H1 (cell line): ENCODE data around the gene PIF1. TPM values are rescaled to one million over a fixed set of nuclear protein-coding genes. Genes with fewer than 3 reads are reported as not detected.

ENCODE experiments used
- CTCF ChIA-PET: fragments of 300-600 bp; sonication (Branson Sonifier 250); formaldehyde crosslinking; loops from one replicate; lab custom pipeline; 2021; ENCODE audit not compliant: partially characterized antibody; lab: Charles Lee
- POLR2A ChIA-PET: fragments of 300-600 bp; sonication (Branson Sonifier 250); formaldehyde crosslinking; loops from one replicate; lab custom pipeline; 2021; ENCODE audit warnings: inconsistent platforms; ENCODE audit not compliant: partially characterized antibody; lab: Charles Lee
- DNase-seq, 2 experiments: peaks; one replicate each; pipeline versions ENCODE4 v3.0.0 to v3.0.0-alpha.2; 2010 to 2022; ENCODE audit warnings: low spot score in 2 of 2, low read depth in 1 of 2, mixed read lengths in 1 of 2
- FAIRE-seq: peaks from 2 replicates; lab custom pipeline; 2011; peaks lifted over from hg19 to GRCh38; lab: Jason Lieb, UNC
- H2AFZ ChIP-seq: 2 replicates; pipeline ENCODE4 v1.8.1; 2012; ENCODE audit warnings: low read length, inconsistent platforms
- H2AK5ac ChIP-seq: 2 replicates; pipeline ENCODE4 v1.6.1; 2013; ENCODE audit warnings: low read depth, low read length
- H2BK120ac ChIP-seq: replicated peaks from 2 replicates; pipeline ENCODE3; 2013; ENCODE audit warnings: low read depth, low read length, inconsistent platforms
- H2BK12ac ChIP-seq: 2 replicates; pipeline ENCODE4 v1.6.1; 2013; ENCODE audit warnings: low read depth, low read length
- H2BK15ac ChIP-seq: 2 replicates; pipeline ENCODE4 v1.6.1; 2013; ENCODE audit warnings: low read length
- H2BK20ac ChIP-seq: 2 replicates; pipeline ENCODE4 v1.6.1; 2013; ENCODE audit warnings: low read length
- H2BK5ac ChIP-seq: 2 replicates; pipeline ENCODE4 v1.6.1; 2013; ENCODE audit warnings: low read depth, low read length
- H3K14ac ChIP-seq: 2 replicates; pipeline ENCODE4 v1.6.1; 2013; ENCODE audit warnings: inconsistent platforms; ENCODE audit not compliant: insufficient read length
- H3K18ac ChIP-seq: 2 replicates; pipeline ENCODE4 v1.6.1; 2013; ENCODE audit warnings: low read length; ENCODE audit errors: extremely low read depth
- H3K23ac ChIP-seq: 2 replicates; pipeline ENCODE4 v1.6.1; 2013; ENCODE audit warnings: inconsistent platforms; ENCODE audit not compliant: insufficient read length
- H3K23me2 ChIP-seq: 2 replicates; pipeline ENCODE4 v1.6.1; 2013; ENCODE audit warnings: low read depth, low read length
- H3K27ac ChIP-seq: 2 replicates; pipeline ENCODE4 v1.6.1; 2011; ENCODE audit warnings: low read depth, low read length, inconsistent platforms
- H3K27me3 ChIP-seq, 4 experiments: replicated peaks in 1 of 4; 1 replicate in 1 of 4; 2 replicates in 3 of 4; pipeline versions ENCODE4 v1.6.1 to v1.8.1; 2011 to 2013; ENCODE audit warnings: low read length in 3 of 4, mild to moderate bottlenecking in 3 of 4, inconsistent platforms in 2 of 4, mixed read lengths in 2 of 4, moderate library complexity in 1 of 4; ENCODE audit not compliant: control insufficient read depth in 3 of 4, insufficient read depth in 3 of 4; ENCODE audit errors: extremely low read depth in 1 of 4
- H3K36me3 ChIP-seq, 4 experiments: 2 replicates each; pipeline versions ENCODE4 v1.6.1 to v1.8.1; 2011 to 2013; ENCODE audit warnings: mild to moderate bottlenecking in 4 of 4, low read length in 3 of 4, moderate library complexity in 2 of 4, control low read depth in 1 of 4, inconsistent platforms in 1 of 4; ENCODE audit not compliant: insufficient read depth in 4 of 4, control insufficient read depth in 2 of 4
- H3K4ac ChIP-seq: replicated peaks from 2 replicates; pipeline ENCODE3; 2013; ENCODE audit warnings: low read length, low read depth, mixed read lengths, inconsistent platforms; ENCODE audit not compliant: insufficient read length
- H3K4me1 ChIP-seq, 4 experiments: replicated peaks in 1 of 4; 1 replicate in 1 of 4; 2 replicates in 3 of 4; pipeline versions ENCODE4 v1.6.1 to v1.8.1; 2011 to 2013; ENCODE audit warnings: low read length in 3 of 4, inconsistent platforms in 2 of 4, mixed read lengths in 1 of 4; ENCODE audit not compliant: insufficient read depth in 4 of 4, control insufficient read depth in 3 of 4
- H3K4me2 ChIP-seq, 2 experiments: 2 replicates each; pipeline versions ENCODE4 v1.6.1 to v1.8.1; 2011 to 2013; ENCODE audit warnings: low read depth in 2 of 2, low read length in 2 of 2, control low read depth in 1 of 2, inconsistent platforms in 1 of 2, mild to moderate bottlenecking in 1 of 2; ENCODE audit not compliant: insufficient read depth in 1 of 2
- H3K4me3 ChIP-seq, 4 experiments: fragments of 200-600, 300-600 bp in 1 of 4; sonication (generic), shearing (Covaris generic), sonication (Bioruptor Twin) in 1 of 4; 2 replicates each; pipeline versions ENCODE4 v1.5.1 to v1.8.1; 2011 to 2016; ENCODE audit warnings: low read length in 4 of 4, low read depth in 3 of 4, control low read depth in 2 of 4, inconsistent platforms in 2 of 4, mild to moderate bottlenecking in 2 of 4, mixed read lengths in 1 of 4, moderate library complexity in 1 of 4; ENCODE audit not compliant: insufficient read depth in 2 of 4; ENCODE audit errors: extremely low read depth in 1 of 4
- H3K56ac ChIP-seq: replicated peaks from 2 replicates; pipeline ENCODE3; 2013; ENCODE audit warnings: low read depth, mild to moderate bottlenecking, mixed read lengths, low read length, inconsistent platforms; ENCODE audit not compliant: insufficient read length
- H3K79me1 ChIP-seq: 2 replicates; pipeline ENCODE4 v1.6.1; 2013; ENCODE audit warnings: low read depth, low read length, control low read depth
- H3K79me2 ChIP-seq, 2 experiments: 2 replicates each; pipeline versions ENCODE4 v1.6.1 to v1.8.1; 2012 to 2013; ENCODE audit warnings: low read length in 2 of 2, mild to moderate bottlenecking in 2 of 2, inconsistent platforms in 1 of 2; ENCODE audit not compliant: insufficient read depth in 2 of 2, control insufficient read depth in 1 of 2
- H3K9ac ChIP-seq, 4 experiments: replicated peaks in 1 of 4; 1 replicate in 1 of 4; 2 replicates in 3 of 4; pipeline versions ENCODE4 v1.6.1 to v1.8.1; 2011 to 2013; ENCODE audit warnings: low read depth in 3 of 4, low read length in 3 of 4, control low read depth in 2 of 4, mild to moderate bottlenecking in 2 of 4, moderate library complexity in 2 of 4, inconsistent platforms in 1 of 4; ENCODE audit errors: extremely low read depth in 1 of 4
- H3K9me3 ChIP-seq, 2 experiments: 2 replicates each; pipeline versions ENCODE4 v1.6.1 to v1.8.1; 2012 to 2013; ENCODE audit warnings: mild to moderate bottlenecking in 2 of 2, moderate library complexity in 2 of 2, control low read depth in 1 of 2, inconsistent platforms in 1 of 2, low read depth in 1 of 2, low read length in 1 of 2, mixed read lengths in 1 of 2; ENCODE audit not compliant: insufficient read depth in 2 of 2
- H4K20me1 ChIP-seq, 2 experiments: replicated peaks in 1 of 2; 2 replicates each; pipeline versions ENCODE3 to v1.8.1; 2011 to 2013; ENCODE audit warnings: inconsistent platforms in 2 of 2, low read length in 2 of 2, mild to moderate bottlenecking in 1 of 2; ENCODE audit not compliant: insufficient read depth in 2 of 2, control insufficient read depth in 1 of 2
- H4K5ac ChIP-seq: 2 replicates; pipeline ENCODE4 v1.6.1; 2013; ENCODE audit warnings: low read length, low read depth, mixed read lengths, inconsistent platforms; ENCODE audit not compliant: insufficient read length
- H4K8ac ChIP-seq: 2 replicates; pipeline ENCODE4 v1.8.0; 2013; ENCODE audit warnings: mild to moderate bottlenecking, moderate library complexity, low read length, inconsistent platforms; ENCODE audit not compliant: insufficient read depth; ENCODE audit errors: extremely low read depth
- H4K91ac ChIP-seq: replicated peaks from 2 replicates; pipeline ENCODE3; 2013; ENCODE audit warnings: low read length, mixed read lengths, inconsistent platforms; ENCODE audit not compliant: insufficient read length
- BACH1 ChIP-seq: IDR thresholded peaks from 2 replicates; pipeline ENCODE4 v1.6.1; 2012; ENCODE audit warnings: low read length, improper control_type of control experiment
- BCL11A ChIP-seq, 2 experiments: IDR thresholded peaks; one replicate each; pipeline ENCODE4 v1.6.1; 2011; ENCODE audit warnings: low read depth in 2 of 2, low read length in 2 of 2, mild to moderate bottlenecking in 2 of 2
- CBX8 ChIP-seq: fragments of 300-800, 300-1000 bp; sonication (generic); IDR thresholded peaks from 2 replicates; pipeline ENCODE4 v1.7.1; 2016; ENCODE audit warnings: low read depth, low read length, borderline replicate concordance
- CHD2 ChIP-seq: IDR thresholded peaks from 2 replicates; pipeline ENCODE4 v1.6.1; 2012; ENCODE audit warnings: low read length, improper control_type of control experiment
- EP300 ChIP-seq, 2 experiments: IDR thresholded peaks; 1 replicate in 1 of 2; 2 replicates in 1 of 2; pipeline ENCODE4 v1.6.1; 2011 to 2012; ENCODE audit warnings: low read depth in 2 of 2, low read length in 2 of 2, mild to moderate bottlenecking in 2 of 2, borderline replicate concordance in 1 of 2, inconsistent platforms in 1 of 2, moderate library complexity in 1 of 2
- EZH2 ChIP-seq: fragments of 200-600 bp; sonication (generic); IDR thresholded peaks from 2 replicates; pipeline ENCODE4 v1.7.1; 2012; ENCODE audit warnings: low read depth, mild to moderate bottlenecking, moderate library complexity, low read length, inconsistent platforms; ENCODE audit not compliant: severe bottlenecking
- HDAC6 ChIP-seq: IDR thresholded peaks from one replicate; pipeline ENCODE4 v1.7.1; 2012; ENCODE audit warnings: low read depth, mild to moderate bottlenecking, inconsistent platforms, low read length, moderate library complexity
- JUND ChIP-seq: IDR thresholded peaks from 2 replicates; pipeline ENCODE4 v1.6.1; 2011; ENCODE audit warnings: mild to moderate bottlenecking, improper control_type of control experiment, low read length
- KDM4A ChIP-seq: IDR thresholded peaks from one replicate; pipeline ENCODE4 v1.7.1; 2012; ENCODE audit warnings: low read depth, mild to moderate bottlenecking, moderate library complexity, low read length, inconsistent platforms; ENCODE audit not compliant: severe bottlenecking
- RAD21 ChIP-seq, 2 experiments: IDR thresholded peaks in 1 of 2; conservative IDR thresholded peaks in 1 of 2; 2 replicates each; pipeline ENCODE4 v1.6.1; 2011; ENCODE audit warnings: low read depth in 2 of 2, low read length in 2 of 2, improper control_type of control experiment in 1 of 2, inconsistent platforms in 1 of 2, mild to moderate bottlenecking in 1 of 2, moderate library complexity in 1 of 2
- RXRA ChIP-seq: IDR thresholded peaks from 2 replicates; pipeline ENCODE4 v1.6.1; 2011; ENCODE audit warnings: low read depth, mild to moderate bottlenecking, low read length, moderate library complexity; ENCODE audit not compliant: insufficient read depth
- SP4 ChIP-seq: IDR thresholded peaks from 2 replicates; pipeline ENCODE4 v1.6.1; 2012; ENCODE audit warnings: low read length, inconsistent platforms
- SRF ChIP-seq: IDR thresholded peaks from 2 replicates; pipeline ENCODE4 v1.6.1; 2011; ENCODE audit warnings: mild to moderate bottlenecking, low read depth, low read length, moderate library complexity
- TBP ChIP-seq: IDR thresholded peaks from 2 replicates; pipeline ENCODE4 v1.6.1; 2011; ENCODE audit warnings: low read depth, low read length, improper control_type of control experiment
- WGBS, 2 experiments: shearing (Covaris generic) in 1 of 2; methylation state at CpG; one replicate each; pipeline versions ENCODE4 v1.1.6 to v1.1.7; 2013 to 2015; ENCODE audit warnings: low lambda C conversion rate in 2 of 2, mixed read lengths in 2 of 2, inconsistent platforms in 1 of 2, low coverage in 1 of 2, missing lambda C conversion rate in 1 of 2; ENCODE audit not compliant: insufficient replicate concordance in 2 of 2, insufficient coverage in 1 of 2, insufficient read length in 1 of 2; ENCODE audit errors: extremely low coverage in 1 of 2, missing lambda C conversion rate in 1 of 2; 5-methylcytosine and 5-hydroxymethylcytosine counted together
- polyA plus RNA-seq, 7 experiments: library from polyadenylated mRNA; depleted of rRNA in 3 of 7; stranded (reverse) in 5 of 7; unstranded in 2 of 7; fragments of >200 nt in 5 of 7; fragments of 200-250 nt in 2 of 7; gene quantifications; 1 replicate in 5 of 7; 2 replicates in 1 of 7; 4 replicates in 1 of 7; pipeline versions ENCODE4 v1.2.1 to v1.2.3, GENCODE V29; 2011 to 2013; ENCODE audit warnings: missing spikeins in 2 of 7, mixed read lengths in 2 of 7
- total RNA-seq: library from RNA; stranded (reverse); fragmentation: NEBNext Ultra II Directional; extraction: Animal tissue kit (Norgen Biotek cat#: 25700); gene quantifications from 2 replicates; pipeline ENCODE4 v1.2.1, GENCODE V29; 2021

The PIF1 gene
- total and polyA plus RNA-seq, 2 of the 8 experiments (the other 6 are each of a cell fraction or from before 2014, with no cell fraction given) = 73.3 to 138 TPM

DNA sequence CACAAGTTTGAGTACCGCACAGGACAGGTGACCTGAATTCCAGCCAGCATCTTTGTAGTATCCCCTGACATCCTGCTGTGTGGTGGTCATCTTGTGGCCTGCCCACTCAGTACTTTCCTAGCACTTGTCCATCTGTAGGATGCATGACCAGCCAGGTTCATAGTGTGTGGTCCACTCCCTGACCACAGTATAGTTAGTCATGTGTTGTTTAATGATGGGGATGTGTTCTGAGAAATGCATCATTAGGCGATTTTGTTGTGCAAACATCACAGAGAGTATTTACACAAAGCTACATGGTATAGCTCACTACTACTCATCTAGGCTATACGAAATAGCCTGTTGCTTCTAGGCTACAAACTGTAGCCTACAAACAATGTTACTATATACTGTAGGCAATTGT lies 33.2 kb downstream of the PIF1 start:
- Histone ChIP-seq H3K4me2 (no peak overlapping the region), H3K27me3 (no peaks in the 10 kb centered on the region)
- TF ChIP-seq JUND (no peak), RXRA (no peak), BCL11A (IDR thresholded peaks at IDR 0.05; ENCODE audit: low read depth in 2 of 2, low read length in 2 of 2) (no peak), KDM4A (no peak), EP300 (IDR thresholded peaks at IDR 0.05; ENCODE audit: borderline replicate concordance in 1 of 2, low read depth in 2 of 2, low read length in 2 of 2) (no peak), CBX8 (no peak), HDAC6 (no peak), EZH2 (no peak), BACH1 (no peak), TBP (no peak), SP4 (no peak), SRF (no peak), RAD21 (IDR thresholded peaks at IDR 0.05 in 1 of 2, conservative IDR thresholded peaks at IDR 0.05 in 1 of 2; ENCODE audit: low read depth in 2 of 2, low read length in 2 of 2) (no peak), CHD2 (no peak)

More for the DNA sequence above, 33.2 kb downstream of the PIF1 start:
- ChIA-PET CTCF (interaction anchor here (1.0 to 4.3 kb wide), 6 partner anchors 10 to 42 kb away, joined by 3 to 21 read pairs (median 4); no protein-coding TSS in a partner anchor), POLR2A (interaction anchor here (0.6 to 25.1 kb wide), 3 partner anchors 11 to 442 kb away, joined by 3 to 748 read pairs (median 74); no protein-coding TSS in a partner anchor)
- 96% methylated on average over 3 of the region's 3 CpGs; no CpG with 5 or more reads in 1 of the 2 experiments for WGBS, 2 experiments
- H2BK120ac ChIP-seq = no peak overlapping the region
- no peak overlapping the region for H4K5ac ChIP-seq
- no peak overlapping the region for H2BK5ac ChIP-seq
- H3K4me3 ChIP-seq = no peak overlapping the region
- no peak overlapping the region for H3K9ac ChIP-seq
- H3K23me2 ChIP-seq = no peaks in the 10 kb centered on the region
- DNase-seq (no peak), FAIRE-seq (no peak)
- no peak overlapping the region for H3K4ac ChIP-seq
- H3K4me1 ChIP-seq = no peaks in the 10 kb centered on the region
- H3K18ac ChIP-seq = no peak overlapping the region
- H2BK15ac ChIP-seq = no peak overlapping the region
- no peak overlapping the region for H3K23ac ChIP-seq
- H2BK12ac ChIP-seq = no peak overlapping the region
- H4K8ac ChIP-seq = no peak overlapping the region
- no peak overlapping the region for H2BK20ac ChIP-seq
- no peaks in the 10 kb centered on the region for H3K36me3 ChIP-seq
- no peak overlapping the region for H4K91ac ChIP-seq
- H2AFZ ChIP-seq = no peak overlapping the region
- H3K9me3 ChIP-seq = no peaks in the 10 kb centered on the region
- no peaks in the 10 kb centered on the region for H3K79me1 ChIP-seq
- H3K27ac ChIP-seq = no peak overlapping the region
- no peaks in the 10 kb centered on the region for H3K79me2 ChIP-seq
- H3K56ac ChIP-seq = no peak overlapping the region
- no peaks in the 10 kb centered on the region for H4K20me1 ChIP-seq
- no peak overlapping the region for H3K14ac ChIP-seq
- H2AK5ac ChIP-seq = no peak overlapping the region
